CD4-positive, alpha-beta T cell treated with Interleukin-15 for 1 hour (primary cell): ENCODE data around the gene CUL3.
A peak's percentile ranks its signal among the peaks of the same experiment; 100 is the strongest.
"Not testable (repeated sequence)": the region's sequence is repeated elsewhere in the genome, so short reads cannot be mapped to it uniquely, and the experiment has no call there.

Experiments
- DNase-seq: peaks from one replicate; pipeline ENCODE4 v3.0.0-alpha.2; 2020

The CUL3 gene

GRCh38 chr2:224532931-224533330, 52.2 kb downstream of the CUL3 start:
- no peak for DNase-seq

GRCh38 chr2:224532441-224532840, 52.7 kb downstream of the CUL3 start:
- no peak for DNase-seq

GRCh38 chr2:224528171-224528570, 57.0 kb downstream of the CUL3 start:
- no peak for DNase-seq

- no peak for DNase-seq
Observed at GRCh38 chr2:224525774-224526173, 59.4 kb downstream of the CUL3 start.

GRCh38 chr2:224524657-224525056, 60.5 kb downstream of the CUL3 start:
- DNase-seq = no peak

GRCh38 chr2:224523626-224524577, 61.3 kb downstream of the CUL3 start:
- no peak for DNase-seq

GRCh38 chr2:224522483-224522882, 62.7 kb downstream of the CUL3 start:
- not testable (repeated sequence) for DNase-seq

- DNase-seq = peak; percentile 18
Observed at GRCh38 chr2:224520064-224520463, 65.1 kb downstream of the CUL3 start.

- DNase-seq = no peak
Observed at GRCh38 chr2:224518806-224519580, 66.2 kb downstream of the CUL3 start.

- DNase-seq = no peak
Observed at GRCh38 chr2:224517963-224518362, 67.2 kb downstream of the CUL3 start.

- not testable (repeated sequence) for DNase-seq
Observed at GRCh38 chr2:224516393-224516792, 68.8 kb downstream of the CUL3 start.

- DNase-seq = no peak
Observed at GRCh38 chr2:224513991-224514390, 71.2 kb downstream of the CUL3 start.

- no peak for DNase-seq
Observed at GRCh38 chr2:224507789-224508188, 77.4 kb downstream of the CUL3 start.

- DNase-seq = no peak
Observed at GRCh38 chr2:224506494-224506893, 78.7 kb downstream of the CUL3 start.

GRCh38 chr2:224498991-224499390, 86.2 kb downstream of the CUL3 start:
- DNase-seq = no peak

- no peak for DNase-seq
Observed at GRCh38 chr2:224492531-224492930, 92.6 kb downstream of the CUL3 start.

GRCh38 chr2:224487940-224488339, 97.2 kb downstream of the CUL3 start:
- not testable (repeated sequence) for DNase-seq

- not testable (repeated sequence) for DNase-seq
Observed at GRCh38 chr2:224485081-224486014, 99.8 kb downstream of the CUL3 start.

- DNase-seq = no peak
Observed at GRCh38 chr2:224479826-224480225, 105.3 kb downstream of the CUL3 start.

GRCh38 chr2:224472827-224473226, 112.3 kb downstream of the CUL3 start:
- no peak for DNase-seq

GRCh38 chr2:224472137-224472536, 113.0 kb downstream of the CUL3 start:
- no peak for DNase-seq

- DNase-seq = no peak
Observed at GRCh38 chr2:224469374-224469964, 115.7 kb downstream of the CUL3 start.
